H9 (cell line): ENCODE measurements around the gene PEX14. TPM values are rescaled to one million over a fixed set of nuclear protein-coding genes. Genes with fewer than 3 reads are reported as not detected.

Experiments
- DNase-seq: peaks from one replicate; pipeline ENCODE4 v3.0.0-alpha.2; 2017
- H2AFZ ChIP-seq: one replicate; pipeline ENCODE4 v1.6.1; 2013; ENCODE audit warnings: mild to moderate bottlenecking, low read length, control low read depth, moderate library complexity
- H2AK5ac ChIP-seq: 2 replicates; pipeline ENCODE4 v1.6.1; 2013; ENCODE audit warnings: low read length, control low read depth, mixed read lengths; ENCODE audit not compliant: insufficient read length
- H2BK120ac ChIP-seq: one replicate; pipeline ENCODE4 v1.6.1; 2013; ENCODE audit warnings: low read depth, mild to moderate bottlenecking, low read length, control low read depth, inconsistent platforms; ENCODE audit not compliant: poor library complexity, severe bottlenecking
- H2BK12ac ChIP-seq: 2 replicates; pipeline ENCODE4 v1.6.1; 2013; ENCODE audit warnings: low read length, control low read depth, mixed read lengths, low read depth; ENCODE audit not compliant: insufficient read length
- H2BK15ac ChIP-seq: 2 replicates; pipeline ENCODE4 v1.6.1; 2013; ENCODE audit warnings: low read depth, low read length, control low read depth
- H2BK20ac ChIP-seq: one replicate; pipeline ENCODE4 v1.6.1; 2013; ENCODE audit warnings: low read depth, mild to moderate bottlenecking, low read length, control low read depth, inconsistent platforms; ENCODE audit not compliant: poor library complexity, severe bottlenecking
- H2BK5ac ChIP-seq: 2 replicates; pipeline ENCODE4 v1.6.1; 2013; ENCODE audit warnings: low read length, control low read depth, mixed read lengths; ENCODE audit not compliant: insufficient read length
- H3K14ac ChIP-seq: 2 replicates; pipeline ENCODE4 v1.6.1; 2013; ENCODE audit warnings: low read length, control low read depth; ENCODE audit not compliant: insufficient read depth
- H3K18ac ChIP-seq: 2 replicates; pipeline ENCODE4 v1.6.1; 2013; ENCODE audit warnings: low read depth, mild to moderate bottlenecking, mixed read lengths, low read length, control low read depth; ENCODE audit not compliant: insufficient read length
- H3K23ac ChIP-seq: 2 replicates; pipeline ENCODE4 v1.6.1; 2013; ENCODE audit warnings: low read length, control low read depth, mixed read lengths, low read depth; ENCODE audit not compliant: insufficient read length
- H3K23me2 ChIP-seq: 2 replicates; pipeline ENCODE4 v1.6.1; 2013; ENCODE audit warnings: low read depth, mild to moderate bottlenecking, mixed read lengths, low read length, control low read depth; ENCODE audit not compliant: insufficient read length, poor library complexity, severe bottlenecking
- H3K27ac ChIP-seq: 2 replicates; pipeline ENCODE4 v1.5.1; 2013; ENCODE audit warnings: low read length, control low read depth, mixed read lengths, low read depth; ENCODE audit not compliant: insufficient read length
- H3K27me3 ChIP-seq: 2 replicates; pipeline ENCODE4 v1.6.1; 2013; ENCODE audit warnings: low read length, control low read depth, inconsistent platforms; ENCODE audit not compliant: insufficient read depth
- H3K4ac ChIP-seq: 2 replicates; pipeline ENCODE4 v1.6.1; 2013; ENCODE audit warnings: low read depth, mild to moderate bottlenecking, control low read depth, inconsistent platforms, low read length, moderate library complexity
- H3K4me1 ChIP-seq: 2 replicates; pipeline ENCODE4 v1.6.1; 2013; ENCODE audit warnings: low read length, control low read depth, inconsistent platforms; ENCODE audit not compliant: insufficient read depth
- H3K4me2 ChIP-seq: 2 replicates; pipeline ENCODE4 v1.6.1; 2013; ENCODE audit warnings: low read length, control low read depth, mixed read lengths; ENCODE audit not compliant: insufficient read length, insufficient read depth
- H3K56ac ChIP-seq: 2 replicates; pipeline ENCODE4 v1.6.1; 2013; ENCODE audit warnings: low read depth, mild to moderate bottlenecking, mixed read lengths, low read length, control low read depth; ENCODE audit not compliant: insufficient read length
- H3K79me1 ChIP-seq: 2 replicates; pipeline ENCODE4 v1.6.1; 2013; ENCODE audit warnings: low read depth, mild to moderate bottlenecking, moderate library complexity, low read length, control low read depth, inconsistent platforms; ENCODE audit not compliant: insufficient read depth, poor library complexity, severe bottlenecking
- H3K79me2 ChIP-seq: 2 replicates; pipeline ENCODE4 v1.6.1; 2013; ENCODE audit warnings: low read length, control low read depth, inconsistent platforms; ENCODE audit not compliant: insufficient read depth
- H3K9ac ChIP-seq: 2 replicates; pipeline ENCODE4 v1.6.1; 2013; ENCODE audit warnings: low read length, control low read depth, mixed read lengths; ENCODE audit not compliant: insufficient read length; ENCODE audit errors: extremely low read depth
- H3K9me3 ChIP-seq: one replicate; pipeline ENCODE4 v1.6.1; 2013; ENCODE audit warnings: low read depth, low read length, inconsistent platforms; ENCODE audit not compliant: control insufficient read depth
- H3T11ph ChIP-seq: one replicate; pipeline ENCODE4 v1.6.1; 2013; ENCODE audit warnings: mild to moderate bottlenecking, low read length, control low read depth, inconsistent platforms
- H4K20me1 ChIP-seq: one replicate; pipeline ENCODE4 v1.6.1; 2013; ENCODE audit not compliant: control insufficient read depth, insufficient read length, insufficient read depth
- H4K5ac ChIP-seq: 2 replicates; pipeline ENCODE4 v1.6.1; 2013; ENCODE audit warnings: low read depth, mild to moderate bottlenecking, mixed read lengths, low read length, control low read depth; ENCODE audit not compliant: insufficient read length
- H4K8ac ChIP-seq: replicated peaks from 2 replicates; pipeline ENCODE4 v1.6.1; 2013; ENCODE audit warnings: low read length, control low read depth, mixed read lengths, low read depth; ENCODE audit not compliant: insufficient read length
- H4K91ac ChIP-seq: 2 replicates; pipeline ENCODE4 v1.6.1; 2013; ENCODE audit warnings: low read depth, mild to moderate bottlenecking, moderate library complexity, mixed read lengths, low read length, control low read depth; ENCODE audit not compliant: insufficient read length
- H3K27ac Mint-ChIP-seq, 3 experiments: 2 replicates in 2 of 3; 3 replicates in 1 of 3; pipeline ENCODE4 v1.8.0; 2020 to 2021; ENCODE audit warnings: mixed read lengths in 3 of 3, mild to moderate bottlenecking in 1 of 3, moderate library complexity in 1 of 3
- H3K27me3 Mint-ChIP-seq: 2 replicates; pipeline ENCODE4 v1.8.0; 2021; ENCODE audit warnings: low read depth, mild to moderate bottlenecking, moderate library complexity, mixed read lengths
- H3K36me3 Mint-ChIP-seq, 3 experiments: 2 replicates in 2 of 3; 3 replicates in 1 of 3; pipeline ENCODE4 v1.8.0; 2020 to 2021; ENCODE audit warnings: low read depth in 3 of 3, mixed read lengths in 3 of 3; ENCODE audit not compliant: insufficient read depth in 1 of 3
- H3K4me1 Mint-ChIP-seq, 2 experiments: 2 replicates each; pipeline ENCODE4 v1.8.0; 2020; ENCODE audit warnings: mixed read lengths in 2 of 2
- H3K4me3 Mint-ChIP-seq, 2 experiments: 2 replicates in 1 of 2; 3 replicates in 1 of 2; pipeline ENCODE4 v1.8.0; 2020 to 2021; ENCODE audit warnings: mild to moderate bottlenecking in 2 of 2, mixed read lengths in 2 of 2, moderate library complexity in 1 of 2
- H3K9me3 Mint-ChIP-seq, 2 experiments: 2 replicates in 1 of 2; 3 replicates in 1 of 2; pipeline ENCODE4 v1.8.0; 2020; ENCODE audit warnings: mild to moderate bottlenecking in 2 of 2, mixed read lengths in 2 of 2, moderate library complexity in 1 of 2
- CTCF ChIP-seq: fragments of 200-600 bp; sonication (generic); conservative IDR thresholded peaks from 3 replicates; pipeline ENCODE4 v1.8.0; 2021; ENCODE audit warnings: antibody characterized with exemption, mild to moderate bottlenecking
- WGBS: extraction: QIAGEN DNeasy Blood & Tissue Kit; methylation state at CpG from one replicate; pipeline ENCODE4 v1.1.7; 2013; ENCODE audit warnings: missing lambda C conversion rate, low lambda C conversion rate, mixed read lengths; ENCODE audit not compliant: insufficient read length; ENCODE audit errors: extremely low coverage; 5-methylcytosine and 5-hydroxymethylcytosine counted together
- total RNA-seq: library from RNA; stranded (reverse); gene quantifications from 2 replicates; pipeline ENCODE4 v1.2.1, GENCODE V29; 2021

PEX14 gene
- total RNA-seq, 1 experiment from 2014 or later, result 23.9 TPM

- H2BK5ac ChIP-seq, result no peak overlapping the region
- H2AK5ac ChIP-seq, result no peak overlapping the region
- Mint-ChIP-seq H3K27me3 (no peaks in the 10 kb centered on the region), H3K9me3 (no peaks in the 10 kb centered on the region), H3K36me3 (peaks cover 3 to 17% (median 5%) of the 10 kb centered on the region in 3 experiments; a peak in 5 of 7 replicates), H3K4me1 (peaks cover 0 to 7% of the 10 kb centered on the region in 2 experiments; a peak in 1 of 4 replicates), H3K4me3 (no peak overlapping the region), H3K27ac (peak overlapping the region in 2 of 3 experiments; percentile 44 to 76; a peak in 2 of 7 replicates)
- no peak overlapping the region for H2BK120ac ChIP-seq
- no peaks in the 10 kb centered on the region for H3K79me2 ChIP-seq
- no peak overlapping the region for H2BK20ac ChIP-seq
- no peaks in the 10 kb centered on the region for H3K9me3 ChIP-seq
- H3K56ac ChIP-seq, result no peak overlapping the region
- no peak overlapping the region for H2BK15ac ChIP-seq
- H3K27ac ChIP-seq, result no peak overlapping the region
- no peaks in the 10 kb centered on the region for H4K20me1 ChIP-seq
- no peak for TF ChIP-seq CTCF
- H3K4me2 ChIP-seq, result no peak overlapping the region
- H4K5ac ChIP-seq, result no peak overlapping the region
- no peak overlapping the region for H2BK12ac ChIP-seq
- no peak overlapping the region for H3K23ac ChIP-seq
- H2AFZ ChIP-seq, result no peak overlapping the region
- WGBS, result no CpG with 5 or more reads among the region's 9 CpGs
- no peak overlapping the region for H3K14ac ChIP-seq
- no peak overlapping the region for H4K91ac ChIP-seq
- no peaks in the 10 kb centered on the region for H3K79me1 ChIP-seq
- no peak overlapping the region for H3K4ac ChIP-seq
- H4K8ac ChIP-seq, result no peak overlapping the region
- H3K4me1 ChIP-seq, result no peaks in the 10 kb centered on the region
- no peak overlapping the region for H3K9ac ChIP-seq
- H3T11ph ChIP-seq, result no peak overlapping the region
- no peak for DNase-seq
- no peak overlapping the region for H3K18ac ChIP-seq
- no peaks in the 10 kb centered on the region for H3K23me2 ChIP-seq
- no peaks in the 10 kb centered on the region for H3K27me3 ChIP-seq
Measured at GRCh38 chr1:10625076-10625475, 150.3 kb downstream of the PEX14 start.
